Mucosa of stomach (tissue), 1 donor: Measurements from ENCODE around the gene PTPRD.
"Not testable (repeated sequence)": the region's sequence is repeated elsewhere in the genome, so short reads cannot be mapped to it uniquely, and the experiment has no call there.

Source experiments
- H3K27me3 ChIP-seq: one replicate; pipeline ENCODE4 v1.7.0; 2013; ENCODE audit warnings: mild to moderate bottlenecking, low read length; ENCODE audit not compliant: control insufficient read depth, insufficient read depth
- H3K36me3 ChIP-seq: one replicate; pipeline ENCODE4 v1.7.0; 2013; ENCODE audit warnings: low read length; ENCODE audit not compliant: control insufficient read depth, insufficient read depth
- H3K4me1 ChIP-seq: one replicate; pipeline ENCODE4 v1.7.0; 2013; ENCODE audit warnings: mild to moderate bottlenecking, low read length; ENCODE audit not compliant: control insufficient read depth, insufficient read depth
- H3K4me3 ChIP-seq: one replicate; pipeline ENCODE4 v1.7.0; 2013; ENCODE audit warnings: low read length
- H3K9ac ChIP-seq: one replicate; pipeline ENCODE4 v1.7.0; 2013; ENCODE audit warnings: mild to moderate bottlenecking, low read length, moderate library complexity
- H3K9me3 ChIP-seq: one replicate; pipeline ENCODE4 v1.7.0; 2013; ENCODE audit warnings: mild to moderate bottlenecking, low read length, moderate library complexity; ENCODE audit not compliant: control insufficient read depth
- donor health status: Pancreatic carcinoma.

The PTPRD gene

DNA sequence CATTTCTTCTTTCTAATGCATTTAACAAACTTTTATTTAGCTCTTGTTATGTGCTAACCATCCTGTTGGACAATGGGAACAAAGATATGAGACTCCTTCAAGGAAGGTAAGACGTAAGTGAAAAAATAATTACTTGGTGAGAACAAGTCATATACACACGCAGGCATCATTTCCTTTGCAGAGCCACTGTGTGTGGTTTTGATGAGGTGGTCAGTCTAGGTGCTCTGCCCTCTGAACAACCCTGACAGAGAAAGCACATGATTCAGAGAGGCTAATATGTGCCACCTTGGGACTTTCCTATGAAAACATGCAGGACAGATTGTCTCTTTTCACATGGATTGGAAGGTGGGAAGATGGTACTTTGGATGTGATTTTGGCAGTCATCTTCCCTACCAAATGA lies 1650.7 kb downstream of the PTPRD start:
- H3K4me1 ChIP-seq = no peaks in the 10 kb centered on the region
- no peaks in the 10 kb centered on the region for H3K27me3 ChIP-seq
- no peak overlapping the region for H3K9ac ChIP-seq
- no peaks in the 10 kb centered on the region for H3K36me3 ChIP-seq
- no peaks in the 10 kb centered on the region for H3K9me3 ChIP-seq
- no peak overlapping the region for H3K4me3 ChIP-seq

DNA sequence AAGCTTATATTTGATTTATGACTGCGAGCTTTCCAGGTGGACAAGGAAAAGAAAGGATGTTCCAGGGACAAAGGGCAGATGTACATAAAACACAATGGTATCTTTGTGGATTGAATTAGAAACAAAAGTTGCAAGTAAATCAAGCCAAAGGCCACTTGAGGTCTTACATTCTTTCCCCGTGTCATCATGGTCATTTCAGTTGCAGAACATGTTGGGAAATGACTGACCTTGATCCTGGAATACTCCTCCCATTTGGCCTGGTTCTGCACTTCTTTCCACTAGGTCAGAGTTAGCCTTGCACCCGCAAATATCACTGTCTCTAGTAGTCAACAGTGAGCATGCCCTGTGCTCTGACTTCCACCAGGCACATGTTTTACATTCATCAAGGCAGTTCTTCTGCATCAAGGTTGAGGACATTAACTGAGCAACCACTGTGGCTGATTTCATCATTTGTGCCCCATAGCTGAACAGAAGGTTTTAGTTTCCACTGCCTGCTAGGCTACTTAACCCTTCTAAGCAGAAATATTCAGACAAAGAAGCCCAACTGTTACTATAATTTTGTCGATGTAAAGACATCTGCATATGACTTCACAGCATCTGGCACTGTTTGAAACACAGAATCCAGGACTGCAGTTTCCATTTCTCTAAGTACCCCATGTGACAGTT lies 1651.5 kb downstream of the PTPRD start:
- H3K4me1 ChIP-seq = no peaks in the 10 kb centered on the region
- no peaks in the 10 kb centered on the region for H3K36me3 ChIP-seq
- H3K4me3 ChIP-seq = no peak overlapping the region
- no peaks in the 10 kb centered on the region for H3K27me3 ChIP-seq
- no peak overlapping the region for H3K9ac ChIP-seq
- H3K9me3 ChIP-seq = no peaks in the 10 kb centered on the region

DNA sequence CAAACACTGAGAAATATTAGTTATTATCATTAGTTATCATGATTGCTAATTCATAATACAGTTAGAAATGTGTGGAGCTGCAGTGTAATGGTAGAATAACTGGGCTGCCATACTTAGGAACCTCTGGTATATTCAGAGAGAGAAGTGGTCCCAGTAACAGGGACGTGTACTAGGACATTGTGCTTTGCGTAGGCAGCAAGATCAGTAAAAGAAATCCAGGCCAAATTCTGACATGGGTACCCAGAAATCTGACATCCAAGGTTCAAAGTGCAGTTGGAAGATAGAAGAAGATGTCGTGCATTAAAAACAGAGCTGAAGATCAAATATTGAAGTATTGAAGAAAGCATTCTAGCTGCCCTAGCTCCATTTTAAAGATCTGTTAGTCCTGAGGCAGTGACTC lies 1652.5 kb downstream of the PTPRD start:
- no peaks in the 10 kb centered on the region for H3K36me3 ChIP-seq
- no peak overlapping the region for H3K4me3 ChIP-seq
- H3K4me1 ChIP-seq = no peaks in the 10 kb centered on the region
- no peaks in the 10 kb centered on the region for H3K9me3 ChIP-seq
- no peak overlapping the region for H3K9ac ChIP-seq
- no peaks in the 10 kb centered on the region for H3K27me3 ChIP-seq

DNA sequence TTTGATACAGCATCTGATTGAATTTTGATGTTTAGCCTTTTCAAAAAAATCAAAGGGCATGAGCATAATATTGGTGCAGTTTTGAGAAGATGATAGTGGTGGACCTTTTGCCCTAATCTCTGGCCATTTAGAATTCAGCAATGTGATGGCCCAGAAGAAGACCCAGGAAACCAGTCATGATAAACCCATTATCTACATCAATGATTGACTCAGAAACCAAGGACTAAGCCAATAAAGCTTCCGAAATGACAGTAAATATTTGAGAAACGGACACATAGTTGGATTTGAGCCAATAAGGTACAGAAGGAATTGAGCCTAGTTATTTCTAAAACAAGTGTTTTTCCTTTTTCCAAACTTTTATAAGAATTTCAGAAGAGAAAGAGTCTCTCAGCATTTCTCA lies 1654.4 kb downstream of the PTPRD start:
- H3K9me3 ChIP-seq = no peaks in the 10 kb centered on the region
- no peaks in the 10 kb centered on the region for H3K4me1 ChIP-seq
- no peaks in the 10 kb centered on the region for H3K36me3 ChIP-seq

DNA sequence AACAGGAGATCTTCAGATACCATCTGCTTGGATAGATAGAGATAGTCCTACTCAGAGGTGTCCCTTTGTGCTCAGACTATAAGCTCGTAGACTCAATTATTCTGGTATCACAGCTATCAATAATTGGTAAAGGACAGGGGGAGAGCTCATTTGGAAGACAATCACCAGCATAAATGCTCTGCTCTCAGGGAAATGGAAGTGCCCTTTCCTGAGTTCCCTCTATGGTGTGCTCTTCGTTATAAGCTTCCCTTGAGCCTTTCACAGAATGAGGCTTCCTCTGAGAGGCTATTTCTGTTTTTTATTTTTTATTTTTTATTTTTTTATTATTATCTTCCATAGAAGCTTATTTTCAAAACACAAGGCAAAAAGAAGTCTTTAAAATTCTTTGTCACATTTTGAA lies 1657.5 kb downstream of the PTPRD start:
- Histone ChIP-seq H3K36me3 (no peaks in the 10 kb centered on the region), H3K27me3 (no peaks in the 10 kb centered on the region), H3K9me3 (no peaks in the 10 kb centered on the region), H3K9ac (no peak overlapping the region), H3K4me3 (no peak overlapping the region), H3K4me1 (no peaks in the 10 kb centered on the region)

More for the DNA sequence above, 1654.4 kb downstream of the PTPRD start:
- Histone ChIP-seq H3K4me3 (no peak overlapping the region), H3K9ac (no peak overlapping the region), H3K27me3 (no peaks in the 10 kb centered on the region)

DNA sequence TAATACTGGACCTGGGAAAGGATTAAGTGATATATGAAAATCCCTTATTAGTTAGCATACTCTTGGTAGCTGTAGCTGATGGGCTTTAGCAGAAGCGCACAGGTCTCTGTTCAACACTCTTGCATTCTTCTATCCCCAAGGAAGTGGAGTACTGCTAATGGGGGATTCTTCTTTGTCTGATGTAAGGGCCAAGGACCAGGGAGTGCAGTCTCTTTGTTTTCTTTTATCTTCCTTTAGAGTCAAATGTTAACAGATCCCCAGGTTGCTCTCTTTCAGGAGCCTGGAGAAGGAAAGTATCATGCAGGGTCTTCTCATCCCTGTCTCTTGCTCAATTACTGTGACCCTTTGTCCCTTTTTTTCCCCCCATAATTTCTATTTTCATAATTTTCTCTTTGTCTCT lies 1666.3 kb downstream of the PTPRD start:
- Histone ChIP-seq H3K4me3 (no peak overlapping the region), H3K9me3 (no peaks in the 10 kb centered on the region), H3K4me1 (no peaks in the 10 kb centered on the region), H3K36me3 (no peaks in the 10 kb centered on the region), H3K9ac (no peak overlapping the region), H3K27me3 (no peaks in the 10 kb centered on the region)

DNA sequence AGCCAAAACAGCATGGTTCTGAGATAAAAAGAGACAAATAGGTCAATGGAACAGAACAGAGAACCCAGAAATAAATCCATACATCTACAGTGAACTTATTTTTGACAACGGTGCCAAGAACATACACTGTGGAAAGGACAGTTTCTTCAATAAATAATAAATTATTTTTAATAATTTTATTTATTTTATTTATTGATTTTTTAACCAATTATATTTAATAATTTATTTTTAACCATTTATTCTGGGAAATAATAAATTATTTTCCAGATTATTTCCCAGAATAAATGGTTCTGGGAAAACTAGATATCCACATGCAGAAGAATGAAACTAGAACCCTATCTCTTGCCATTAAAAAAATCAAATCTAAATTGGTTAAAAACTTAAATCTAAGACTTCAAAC lies 1669.4 kb downstream of the PTPRD start:
- Histone ChIP-seq H3K9me3 (no peaks in the 10 kb centered on the region), H3K36me3 (no peaks in the 10 kb centered on the region), H3K27me3 (no peaks in the 10 kb centered on the region), H3K4me1 (no peaks in the 10 kb centered on the region), H3K9ac (no peak overlapping the region), H3K4me3 (no peak overlapping the region)

DNA sequence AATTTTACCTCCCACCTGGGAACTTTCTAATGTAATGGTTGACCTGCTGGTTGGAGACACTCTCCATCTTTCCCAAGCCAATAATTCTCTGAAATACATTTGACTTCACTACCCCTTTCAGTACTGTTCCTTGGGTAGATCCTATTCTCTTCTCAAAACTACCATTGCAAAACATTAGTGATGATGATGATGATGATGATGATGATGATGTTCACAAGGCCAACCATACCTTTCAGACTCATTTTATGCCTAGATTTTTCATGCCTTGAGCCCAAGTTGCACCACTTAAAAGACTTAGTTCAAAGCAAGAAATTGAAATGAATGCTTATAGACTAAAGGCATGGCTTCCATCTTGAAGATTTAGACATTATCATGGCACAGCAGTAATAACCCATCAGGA lies 1672.2 kb downstream of the PTPRD start:
- no peaks in the 10 kb centered on the region for H3K27me3 ChIP-seq
- no peak overlapping the region for H3K4me3 ChIP-seq
- no peaks in the 10 kb centered on the region for H3K4me1 ChIP-seq
- no peaks in the 10 kb centered on the region for H3K9me3 ChIP-seq
- no peak overlapping the region for H3K9ac ChIP-seq
- H3K36me3 ChIP-seq = no peaks in the 10 kb centered on the region

DNA sequence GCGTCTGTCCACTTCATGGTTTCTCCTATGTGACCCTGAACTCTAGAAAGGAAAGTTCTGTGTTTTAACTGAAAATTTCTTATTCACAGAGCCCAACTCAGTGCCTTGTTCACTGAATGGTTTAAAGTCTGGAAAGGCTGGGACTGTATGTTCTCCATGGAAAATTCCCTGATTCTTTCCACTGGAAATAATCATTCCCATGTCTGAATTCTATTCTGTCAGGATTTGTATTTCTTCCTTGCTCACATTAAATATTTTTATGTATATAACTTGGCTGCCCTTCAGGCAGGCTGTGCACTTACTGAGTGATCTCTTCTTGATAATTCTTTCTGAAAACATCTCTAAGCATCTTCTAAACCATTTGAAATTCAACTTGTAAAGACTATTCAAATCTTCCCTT lies 1686.3 kb downstream of the PTPRD start:
- no peaks in the 10 kb centered on the region for H3K9me3 ChIP-seq
- H3K9ac ChIP-seq = no peak overlapping the region
- no peaks in the 10 kb centered on the region for H3K36me3 ChIP-seq
- H3K27me3 ChIP-seq = no peaks in the 10 kb centered on the region
- no peak overlapping the region for H3K4me3 ChIP-seq
- no peaks in the 10 kb centered on the region for H3K4me1 ChIP-seq

DNA sequence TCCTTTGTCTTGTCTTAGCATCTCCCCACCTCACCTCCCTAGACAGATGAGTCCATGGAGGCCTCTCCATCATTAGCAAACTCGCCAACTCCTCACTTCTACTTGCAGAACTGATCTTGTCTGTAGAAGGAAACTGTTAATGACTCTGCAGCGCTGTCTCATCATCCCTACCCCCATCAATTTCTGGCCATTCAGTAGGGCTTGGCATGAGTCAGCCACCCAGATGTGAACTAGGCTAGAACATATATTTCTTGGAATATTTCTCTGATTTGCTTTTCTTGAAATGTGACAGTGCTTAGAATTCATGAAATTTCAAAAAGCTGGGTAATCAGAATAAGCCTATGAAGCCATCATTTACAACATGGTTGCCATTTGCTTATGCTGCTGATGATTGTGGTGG lies 1688.2 kb downstream of the PTPRD start:
- Histone ChIP-seq H3K4me3 (no peak overlapping the region), H3K4me1 (no peaks in the 10 kb centered on the region), H3K36me3 (no peaks in the 10 kb centered on the region), H3K27me3 (no peaks in the 10 kb centered on the region), H3K9me3 (no peaks in the 10 kb centered on the region), H3K9ac (no peak overlapping the region)

DNA sequence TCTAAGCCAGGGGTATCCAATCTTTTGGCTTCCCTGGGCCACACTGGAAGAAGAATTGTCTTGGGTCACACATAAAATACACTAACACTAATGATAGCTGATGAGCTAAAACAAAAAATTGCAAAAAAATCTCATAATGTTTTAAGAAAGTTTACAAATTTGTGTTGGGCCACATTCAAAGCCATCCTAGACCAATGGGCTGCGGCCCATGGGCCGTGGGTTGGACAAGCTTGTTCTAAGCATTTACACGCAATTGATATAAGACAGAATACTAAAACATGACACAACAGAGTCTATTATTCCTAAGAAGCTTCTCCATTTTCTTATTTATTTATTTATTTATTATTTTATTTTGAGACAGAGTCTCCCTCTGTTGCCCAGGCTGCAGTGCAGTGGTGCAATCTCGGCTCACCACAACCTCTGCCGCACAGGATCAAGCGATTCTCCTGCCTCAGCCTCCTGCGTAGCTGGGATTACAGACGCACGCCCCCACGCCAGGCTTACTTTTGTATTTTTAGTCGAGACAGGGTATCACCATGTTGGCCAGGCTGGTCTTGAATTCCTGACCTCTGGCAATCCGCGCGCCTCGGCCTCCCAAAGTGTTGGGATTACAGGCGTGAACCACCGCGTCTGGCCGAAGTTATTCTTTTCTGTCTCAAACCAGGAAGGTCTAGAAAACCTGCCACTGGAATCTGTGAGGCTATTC lies 1692.2 kb downstream of the PTPRD start:
- not testable (repeated sequence) for H3K4me1 ChIP-seq, H3K9me3 ChIP-seq, H3K36me3 ChIP-seq, H3K27me3 ChIP-seq, H3K4me3 ChIP-seq, H3K9ac ChIP-seq

DNA sequence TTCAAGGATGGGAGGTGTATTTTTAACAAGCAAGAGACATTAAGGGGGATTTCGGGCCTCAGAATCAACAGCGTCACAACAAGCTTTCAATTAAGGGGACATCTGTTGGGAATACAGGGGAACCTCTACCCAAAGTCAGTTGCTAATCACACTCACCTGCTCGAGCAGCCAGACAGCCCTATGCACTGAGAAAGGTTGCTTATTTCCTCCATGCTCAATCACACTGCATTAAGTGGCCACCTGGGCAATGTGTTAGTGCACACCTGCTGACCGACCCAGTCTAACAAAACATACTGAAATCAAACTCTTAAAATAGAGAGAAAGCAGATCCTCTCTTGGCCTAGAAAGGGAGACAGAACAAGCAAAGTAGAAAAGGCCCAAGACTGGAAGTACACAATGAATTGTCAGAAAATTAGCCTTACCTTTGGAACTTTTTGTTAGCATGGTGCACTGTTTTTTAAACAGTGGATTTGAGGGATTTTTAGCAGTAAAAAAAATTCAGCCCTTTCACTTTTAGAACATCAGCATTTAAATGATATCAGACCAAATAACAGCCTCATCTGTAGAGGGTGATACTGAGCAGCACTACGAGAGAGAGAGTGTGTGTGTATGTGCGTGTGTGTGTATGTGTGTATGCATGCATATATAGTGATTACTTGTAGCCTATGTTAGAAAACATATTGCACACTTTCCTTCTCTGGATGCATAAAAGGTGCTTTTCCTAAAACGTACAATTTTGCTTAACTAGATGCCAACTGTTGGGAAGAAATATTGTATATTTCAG lies 1694.7 kb downstream of the PTPRD start:
- Histone ChIP-seq H3K36me3 (no peaks in the 10 kb centered on the region), H3K9ac (no peak overlapping the region), H3K4me3 (no peak overlapping the region), H3K9me3 (no peaks in the 10 kb centered on the region), H3K27me3 (no peaks in the 10 kb centered on the region), H3K4me1 (no peaks in the 10 kb centered on the region)
